Fibroblast of pulmonary artery (primary cell): ENCODE results near the gene SERPINA10.

Experiments used
- DNase-seq: peaks from one replicate; pipeline ENCODE4 v3.0.0-alpha.2; 2010; ENCODE audit warnings: low read depth
- H3K4me3 ChIP-seq: replicated peaks from 2 replicates; pipeline ENCODE4 v1.5.1; 2011; ENCODE audit warnings: low read depth, mild to moderate bottlenecking, control low read depth, low read length, moderate library complexity
- TF ChIP-seq, protein P1 (sequence below): IDR thresholded peaks from 2 replicates; pipeline ENCODE4 v1.5.1; 2011; ENCODE audit warnings: mild to moderate bottlenecking, control low read depth, low read length, inconsistent platforms; ENCODE audit errors: missing control alignments

Gene SERPINA10, protein sequence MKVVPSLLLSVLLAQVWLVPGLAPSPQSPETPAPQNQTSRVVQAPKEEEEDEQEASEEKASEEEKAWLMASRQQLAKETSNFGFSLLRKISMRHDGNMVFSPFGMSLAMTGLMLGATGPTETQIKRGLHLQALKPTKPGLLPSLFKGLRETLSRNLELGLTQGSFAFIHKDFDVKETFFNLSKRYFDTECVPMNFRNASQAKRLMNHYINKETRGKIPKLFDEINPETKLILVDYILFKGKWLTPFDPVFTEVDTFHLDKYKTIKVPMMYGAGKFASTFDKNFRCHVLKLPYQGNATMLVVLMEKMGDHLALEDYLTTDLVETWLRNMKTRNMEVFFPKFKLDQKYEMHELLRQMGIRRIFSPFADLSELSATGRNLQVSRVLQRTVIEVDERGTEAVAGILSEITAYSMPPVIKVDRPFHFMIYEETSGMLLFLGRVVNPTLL

DNA sequence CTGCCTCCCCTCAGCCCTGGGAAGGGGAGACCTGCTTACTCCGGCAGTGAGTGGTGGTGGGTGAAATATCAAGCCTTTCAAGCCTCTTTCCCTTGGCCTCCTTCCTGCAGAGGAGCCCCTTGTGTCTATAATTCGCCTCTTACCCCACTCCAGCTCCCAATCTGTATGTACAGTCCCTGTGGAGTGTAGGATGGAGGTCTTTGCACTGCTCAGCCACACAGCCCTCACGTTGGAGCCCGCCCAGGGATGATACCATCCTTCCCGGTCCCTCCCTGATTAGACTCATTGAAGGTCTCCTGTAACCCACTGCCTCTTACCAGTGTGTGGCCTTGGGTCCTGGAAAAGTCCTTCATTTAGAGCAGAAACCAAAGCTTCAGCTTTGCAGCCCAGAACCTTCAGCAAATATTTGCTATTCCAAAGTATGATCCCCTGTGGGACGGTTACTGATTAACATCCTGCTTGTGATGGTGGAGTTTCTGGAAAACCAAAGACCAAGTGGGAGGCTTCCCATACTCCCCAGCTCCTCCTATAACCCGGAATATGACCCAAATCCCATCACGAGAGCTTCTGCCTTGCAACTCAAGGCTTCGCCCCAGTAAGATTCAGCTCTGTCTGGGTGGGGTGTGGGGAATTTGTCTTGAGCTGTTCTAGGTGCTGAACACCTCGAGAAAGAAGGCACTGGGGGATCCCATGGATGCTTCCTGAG is at the start of gene SERPINA10:
SERPINA10 (minus strand) TSS at position 397 of the 706 bp plus-strand sequence. CDS start 2,675 bp downstream, outside the sequence.
- DNase-seq, result no peak
- TF ChIP-seq, protein P1, sequence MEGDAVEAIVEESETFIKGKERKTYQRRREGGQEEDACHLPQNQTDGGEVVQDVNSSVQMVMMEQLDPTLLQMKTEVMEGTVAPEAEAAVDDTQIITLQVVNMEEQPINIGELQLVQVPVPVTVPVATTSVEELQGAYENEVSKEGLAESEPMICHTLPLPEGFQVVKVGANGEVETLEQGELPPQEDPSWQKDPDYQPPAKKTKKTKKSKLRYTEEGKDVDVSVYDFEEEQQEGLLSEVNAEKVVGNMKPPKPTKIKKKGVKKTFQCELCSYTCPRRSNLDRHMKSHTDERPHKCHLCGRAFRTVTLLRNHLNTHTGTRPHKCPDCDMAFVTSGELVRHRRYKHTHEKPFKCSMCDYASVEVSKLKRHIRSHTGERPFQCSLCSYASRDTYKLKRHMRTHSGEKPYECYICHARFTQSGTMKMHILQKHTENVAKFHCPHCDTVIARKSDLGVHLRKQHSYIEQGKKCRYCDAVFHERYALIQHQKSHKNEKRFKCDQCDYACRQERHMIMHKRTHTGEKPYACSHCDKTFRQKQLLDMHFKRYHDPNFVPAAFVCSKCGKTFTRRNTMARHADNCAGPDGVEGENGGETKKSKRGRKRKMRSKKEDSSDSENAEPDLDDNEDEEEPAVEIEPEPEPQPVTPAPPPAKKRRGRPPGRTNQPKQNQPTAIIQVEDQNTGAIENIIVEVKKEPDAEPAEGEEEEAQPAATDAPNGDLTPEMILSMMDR, result no peak
- H3K4me3 ChIP-seq, result no peak within 1 kb of the TSS

DNA sequence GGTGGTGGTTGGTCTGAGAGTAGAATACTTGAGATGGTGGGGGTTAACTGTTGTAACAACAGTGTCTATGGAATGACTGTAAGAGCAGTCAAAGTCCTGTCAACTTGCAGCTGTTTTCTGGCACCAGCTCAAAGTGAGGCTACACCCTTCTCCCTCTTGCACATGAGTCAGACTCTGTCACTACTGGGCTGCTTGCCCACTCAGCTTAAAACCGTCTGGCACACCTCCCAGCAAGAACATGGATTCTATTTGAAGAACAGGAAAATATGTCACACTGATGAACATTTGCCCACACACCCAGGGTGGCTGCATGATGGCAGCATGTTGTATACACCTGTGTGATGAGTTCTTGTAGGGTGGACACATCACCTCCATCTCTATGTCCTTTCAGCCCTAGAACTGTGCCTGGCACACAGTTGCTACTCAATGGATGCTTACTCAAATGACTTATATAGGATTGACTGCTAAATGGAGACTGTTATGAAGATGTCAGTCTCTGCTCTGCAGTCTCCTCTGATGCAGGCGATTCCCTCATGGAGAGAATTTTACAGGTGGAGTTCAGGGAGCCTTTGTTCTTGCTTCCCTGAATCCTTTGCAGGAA is 49.4 kb upstream of the SERPINA10 start:
- peak; percentile 100 for DNase-seq
- TF ChIP-seq, protein P1, result no peak
- H3K4me3 ChIP-seq, result no peak overlapping the region

DNA sequence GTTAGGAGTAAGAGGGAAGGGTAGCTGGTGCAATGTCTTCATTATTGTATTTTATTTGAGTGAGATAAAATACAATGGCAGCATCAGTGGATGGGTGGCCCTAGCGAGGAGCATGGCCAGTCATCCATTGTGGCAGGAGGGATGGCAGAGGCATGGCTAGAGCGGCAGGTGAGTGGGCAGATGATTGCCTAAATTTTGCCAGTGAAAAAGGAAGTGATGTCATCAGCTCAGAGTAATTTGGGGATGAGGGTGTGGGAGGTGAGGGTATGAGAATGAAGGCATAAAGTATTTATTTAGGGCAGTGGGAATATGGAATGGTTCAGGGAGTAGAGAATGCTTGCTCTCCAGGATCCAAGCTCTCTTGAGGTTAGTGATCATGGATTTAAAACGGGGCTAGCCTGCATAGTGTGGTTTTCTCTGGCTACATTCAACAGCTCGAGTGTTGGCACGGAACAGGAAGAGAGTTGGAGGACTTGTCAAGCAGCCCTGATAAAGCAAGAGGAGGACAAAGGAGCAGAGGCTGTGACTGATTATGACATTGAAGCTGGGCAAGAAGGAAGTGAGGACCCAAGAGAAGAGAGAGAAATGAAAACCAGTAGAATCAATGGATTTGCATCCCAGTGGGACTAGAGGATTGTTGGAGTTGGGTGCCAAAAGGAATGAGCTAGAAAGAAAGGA is 48.7 kb upstream of the SERPINA10 start:
- H3K4me3 ChIP-seq, result no peak overlapping the region
- DNase-seq, result no peak
- TF ChIP-seq, protein P1, result no peak

DNA sequence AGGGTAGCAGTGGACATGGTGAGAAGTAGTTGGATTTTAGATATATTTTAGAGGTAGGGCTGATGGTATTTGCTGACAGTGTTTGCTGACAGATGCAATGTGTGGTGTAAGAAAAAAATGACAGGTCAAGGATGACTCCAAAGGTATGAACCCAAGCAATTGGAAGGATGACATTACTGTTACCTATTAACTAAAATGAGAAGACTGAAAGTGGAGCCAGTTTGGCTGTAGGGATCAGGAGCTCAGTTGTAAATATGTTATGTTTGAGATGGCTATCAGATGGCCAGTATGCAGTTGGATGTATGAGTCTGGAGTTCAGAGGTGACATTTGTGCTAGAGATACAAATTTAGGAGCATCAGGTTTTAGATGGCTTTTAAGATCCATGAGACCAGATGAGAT is 47.5 kb upstream of the SERPINA10 start:
- no peak overlapping the region for H3K4me3 ChIP-seq
- DNase-seq, result no peak
- TF ChIP-seq, protein P1, result no peak

DNA sequence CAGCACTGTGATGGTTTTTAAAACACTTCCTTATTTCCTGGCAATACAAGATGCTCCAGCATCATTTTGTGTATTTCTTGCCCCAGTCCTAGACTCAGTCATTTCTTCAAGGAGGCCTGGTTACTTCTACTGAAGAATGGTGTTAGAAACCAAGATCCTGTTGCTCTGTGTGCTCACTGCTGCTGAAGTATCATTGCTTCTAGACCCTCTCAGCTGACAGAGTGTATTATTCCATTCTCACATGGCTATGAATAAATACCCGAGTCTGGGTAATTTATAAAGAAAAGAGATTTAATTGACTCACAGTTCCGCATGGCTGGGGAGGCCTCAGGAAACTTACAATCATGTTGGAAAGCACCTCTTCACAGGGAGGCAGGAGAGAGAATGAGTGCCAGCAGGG is 45.0 kb upstream of the SERPINA10 start:
- DNase-seq, result no peak
- TF ChIP-seq, protein P1, result no peak
- no peak overlapping the region for H3K4me3 ChIP-seq

DNA sequence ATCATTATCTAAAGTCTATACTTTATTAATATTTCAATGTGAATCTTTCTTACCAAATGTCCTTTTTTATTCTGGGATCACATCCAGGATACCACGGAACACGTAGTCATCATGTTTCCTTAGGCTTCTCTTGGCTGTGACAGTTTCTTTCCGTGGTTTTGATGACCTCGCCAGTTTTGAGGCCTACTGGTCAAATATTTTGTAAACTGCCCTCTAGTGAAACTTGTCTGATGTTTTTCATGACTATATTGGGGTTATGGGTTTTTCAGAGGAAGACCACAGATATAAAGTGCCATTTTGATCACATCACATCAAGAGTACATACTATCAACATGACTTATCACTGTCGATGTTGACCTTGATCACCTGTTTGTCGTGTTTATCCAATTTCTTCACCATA is 44.2 kb upstream of the SERPINA10 start:
- H3K4me3 ChIP-seq, result no peak overlapping the region
- TF ChIP-seq, protein P1, result no peak
- peak; percentile 30 for DNase-seq
